DND-41 (cell line): Measurements from ENCODE around the gene KDELR3.

ENCODE experiments used
- ATAC-seq: fragments of 200-7000 bp; cut with Tn5 transposase; 3 replicates; pipeline ENCODE4 v1.9.1; 2021; ENCODE audit warnings: low read depth; ENCODE audit not compliant: insufficient read depth
- DNase-seq: peaks from one replicate; pipeline ENCODE4 v3.0.0-alpha.2; 2020
- H2AFZ ChIP-seq: 2 replicates; pipeline ENCODE4 v1.6.0; 2012; ENCODE audit warnings: low read depth, low read length
- H3K27ac ChIP-seq: 2 replicates; pipeline ENCODE4 v1.5.1; 2012; ENCODE audit warnings: low read length, inconsistent platforms
- H3K27me3 ChIP-seq: fragments of 200-600 bp; sonication (generic); 2 replicates; pipeline ENCODE4 v1.6.0; 2012; ENCODE audit warnings: low read length, mild to moderate bottlenecking, inconsistent platforms; ENCODE audit not compliant: insufficient read depth, poor library complexity
- H3K36me3 ChIP-seq: 2 replicates; pipeline ENCODE4 v1.5.1; 2012; ENCODE audit warnings: low read length, inconsistent platforms; ENCODE audit not compliant: insufficient read depth
- H3K4me1 ChIP-seq: 2 replicates; pipeline ENCODE4 v1.5.1; 2012; ENCODE audit warnings: mild to moderate bottlenecking, low read length; ENCODE audit not compliant: insufficient read depth
- H3K4me2 ChIP-seq: 2 replicates; pipeline ENCODE4 v1.6.0; 2012; ENCODE audit warnings: mild to moderate bottlenecking, moderate library complexity, low read length, inconsistent platforms; ENCODE audit not compliant: insufficient read depth
- H3K4me3 ChIP-seq, 2 experiments: fragments of 200-600 bp in 1 of 2; shearing (Covaris generic) in 1 of 2; 2 replicates each; pipeline ENCODE4 v1.5.1; 2012 to 2016; ENCODE audit warnings: inconsistent platforms in 2 of 2, low read length in 2 of 2, mild to moderate bottlenecking in 2 of 2, low read depth in 1 of 2, moderate library complexity in 1 of 2
- H3K79me2 ChIP-seq: 2 replicates; pipeline ENCODE4 v1.6.0; 2012; ENCODE audit warnings: low read length, inconsistent platforms; ENCODE audit not compliant: insufficient read depth
- H3K9ac ChIP-seq: 2 replicates; pipeline ENCODE4 v1.6.0; 2012; ENCODE audit warnings: low read depth, mild to moderate bottlenecking, inconsistent platforms, low read length, moderate library complexity
- H3K9me3 ChIP-seq: 2 replicates; pipeline ENCODE4 v1.5.1; 2012; ENCODE audit warnings: low read length, moderate library complexity, mild to moderate bottlenecking, inconsistent platforms; ENCODE audit not compliant: insufficient read depth, severe bottlenecking
- H4K20me1 ChIP-seq: 2 replicates; pipeline ENCODE4 v1.6.0; 2012; ENCODE audit warnings: low read length; ENCODE audit not compliant: insufficient read depth
- EZH2 ChIP-seq: IDR thresholded peaks from 3 replicates; pipeline ENCODE4 v1.6.1; 2012; ENCODE audit warnings: borderline replicate concordance, low read depth, mild to moderate bottlenecking, moderate library complexity, low read length, inconsistent platforms; ENCODE audit not compliant: severe bottlenecking
- TF ChIP-seq, protein P1 (sequence below): IDR thresholded peaks from 2 replicates; pipeline ENCODE4 v1.5.1; 2012; ENCODE audit warnings: borderline replicate concordance, low read length, moderate library complexity, mild to moderate bottlenecking; ENCODE audit not compliant: poor library complexity, severe bottlenecking; ENCODE audit errors: extremely low read depth

Gene KDELR3

DNA sequence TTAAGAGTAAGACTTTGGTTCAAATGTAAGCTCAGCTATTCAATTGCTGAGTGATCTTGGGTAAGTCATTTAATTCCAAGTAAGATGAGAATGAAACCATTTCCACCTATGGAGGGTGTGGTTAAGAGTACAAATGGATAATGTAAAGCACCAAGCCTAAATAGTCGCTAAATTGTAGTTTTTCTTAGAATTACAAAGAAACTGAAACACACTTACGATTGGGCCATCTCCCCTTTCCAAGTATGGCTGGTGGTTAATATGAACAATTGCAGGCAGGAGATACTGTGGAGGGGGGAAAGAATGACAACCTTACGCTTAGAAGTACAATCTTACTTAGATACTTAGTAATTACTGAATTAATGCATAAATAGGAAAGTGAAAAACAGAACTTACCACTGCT is 30.0 kb downstream of the KDELR3 start:
- Histone ChIP-seq H3K9ac (no peak overlapping the region), H3K4me2 (no peak overlapping the region; the same call in 1 of the 2 replicates), H3K9me3 (no peaks in the 10 kb centered on the region), H4K20me1 (peaks cover 80% of the 10 kb centered on the region), H3K27me3 (no peaks in the 10 kb centered on the region), H3K4me3 (no peak overlapping the region), H3K4me1 (peaks cover 39% of the 10 kb centered on the region), H3K36me3 (peaks cover 96% of the 10 kb centered on the region), H3K79me2 (peaks cover 93% of the 10 kb centered on the region), H3K27ac (no peak overlapping the region), H2AFZ (no peak overlapping the region)
- DNase-seq (no peak), ATAC-seq (no peak)
- TF ChIP-seq, protein P1, sequence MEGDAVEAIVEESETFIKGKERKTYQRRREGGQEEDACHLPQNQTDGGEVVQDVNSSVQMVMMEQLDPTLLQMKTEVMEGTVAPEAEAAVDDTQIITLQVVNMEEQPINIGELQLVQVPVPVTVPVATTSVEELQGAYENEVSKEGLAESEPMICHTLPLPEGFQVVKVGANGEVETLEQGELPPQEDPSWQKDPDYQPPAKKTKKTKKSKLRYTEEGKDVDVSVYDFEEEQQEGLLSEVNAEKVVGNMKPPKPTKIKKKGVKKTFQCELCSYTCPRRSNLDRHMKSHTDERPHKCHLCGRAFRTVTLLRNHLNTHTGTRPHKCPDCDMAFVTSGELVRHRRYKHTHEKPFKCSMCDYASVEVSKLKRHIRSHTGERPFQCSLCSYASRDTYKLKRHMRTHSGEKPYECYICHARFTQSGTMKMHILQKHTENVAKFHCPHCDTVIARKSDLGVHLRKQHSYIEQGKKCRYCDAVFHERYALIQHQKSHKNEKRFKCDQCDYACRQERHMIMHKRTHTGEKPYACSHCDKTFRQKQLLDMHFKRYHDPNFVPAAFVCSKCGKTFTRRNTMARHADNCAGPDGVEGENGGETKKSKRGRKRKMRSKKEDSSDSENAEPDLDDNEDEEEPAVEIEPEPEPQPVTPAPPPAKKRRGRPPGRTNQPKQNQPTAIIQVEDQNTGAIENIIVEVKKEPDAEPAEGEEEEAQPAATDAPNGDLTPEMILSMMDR, result no peak

GRCh38 chr22:38501797-38502672 is 34.1 kb downstream of the KDELR3 start:
- H3K4me1 ChIP-seq, result peaks cover 60% of the 10 kb centered on the region
- H3K27ac ChIP-seq, result no peak overlapping the region
- peaks cover 73% of the 10 kb centered on the region for H4K20me1 ChIP-seq
- H3K4me3 ChIP-seq, result peak overlapping the region in 1 of 2 experiments; percentile 3; a peak in 1 of 4 replicates
- peaks cover 92% of the 10 kb centered on the region for H3K79me2 ChIP-seq
- no peak for TF ChIP-seq EZH2
- TF ChIP-seq, protein P1, result no peak
- H3K27me3 ChIP-seq, result no peaks in the 10 kb centered on the region
- H3K9me3 ChIP-seq, result no peaks in the 10 kb centered on the region
- H2AFZ ChIP-seq, result no peak overlapping the region
- peaks cover 87% of the 10 kb centered on the region for H3K36me3 ChIP-seq
- DNase-seq, result no peak
- peak overlapping the region; percentile 95; the same call in 1 of the 2 replicates for H3K4me2 ChIP-seq
- no peak for ATAC-seq
- no peak overlapping the region for H3K9ac ChIP-seq

DNA sequence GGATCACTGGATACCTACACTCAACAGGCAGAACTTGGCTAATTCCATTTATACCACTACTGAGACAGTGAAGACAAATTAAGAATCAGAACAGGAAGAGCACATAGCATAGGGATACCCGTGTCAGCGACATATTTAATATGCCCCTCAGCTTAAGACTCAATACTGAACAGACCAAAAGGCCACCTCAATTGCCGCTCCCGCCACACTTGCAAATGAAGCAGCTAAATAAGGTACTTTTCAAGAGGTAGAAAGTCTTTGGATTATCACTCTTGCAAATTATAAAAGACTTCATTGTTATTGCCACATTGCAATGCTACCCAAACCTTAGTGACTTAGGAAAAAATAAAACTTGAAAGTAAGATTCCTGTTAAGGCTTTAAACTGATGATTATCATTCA is 35.1 kb downstream of the KDELR3 start:
- H3K4me1 ChIP-seq, result peaks cover 60% of the 10 kb centered on the region
- H3K36me3 ChIP-seq, result peaks cover 77% of the 10 kb centered on the region
- DNase-seq (no peak), ATAC-seq (no peak)
- H3K79me2 ChIP-seq, result peaks cover 84% of the 10 kb centered on the region
- TF ChIP-seq, protein P1, result no peak
- no peak for TF ChIP-seq EZH2
- H3K4me3 ChIP-seq, result peak overlapping the region in 1 of 2 experiments; percentile 75; a peak in 1 of 4 replicates
- no peak overlapping the region for H3K27ac ChIP-seq
- peaks cover 63% of the 10 kb centered on the region for H4K20me1 ChIP-seq
- no peaks in the 10 kb centered on the region for H3K27me3 ChIP-seq
- H3K9ac ChIP-seq, result no peak overlapping the region
- no peaks in the 10 kb centered on the region for H3K9me3 ChIP-seq
- H2AFZ ChIP-seq, result no peak overlapping the region
- H3K4me2 ChIP-seq, result peak overlapping the region; percentile 95
